ENCODE data around the gene LCE2D. TPM values are rescaled to one million over a fixed set of nuclear protein-coding genes. Genes with fewer than 3 reads are reported as not detected.

Gene LCE2D
- total RNA-seq, 1 experiment from 2014 or later, result not detected

GRCh38 chr1:152643945-152644344 is 19.2 kb upstream of the LCE2D start:
- ChIA-PET CTCF (no interaction called here), POLR2A (no interaction called here)
- intact Hi-C loops (cut with micrococcal nuclease), result no loop called here

More at GRCh38 chr1:152643945-152644344, 19.2 kb upstream of the LCE2D start:
- no peaks in the 10 kb centered on the region for H3K79me2 ChIP-seq (ENCODE audit: insufficient read depth, low read length)
- no TSS peak for BruUV-seq (replicated peaks)
- no peak overlapping the region for H3K9ac ChIP-seq (ENCODE audit: low read length)
- H2AFZ ChIP-seq (ENCODE audit: low read depth, low read length, poor library complexity, severe bottlenecking), result no peak overlapping the region
- ATAC-seq (no peak), DNase-seq (ENCODE audit: low read depth, low spot score) (no peak)
- H3K36me3 ChIP-seq (ENCODE audit: control insufficient read depth in 1 of 2, insufficient read depth in 2 of 2, low read length in 2 of 2), result no peaks in the 10 kb centered on the region
- H4K20me1 ChIP-seq (ENCODE audit: insufficient read depth), result no peaks in the 10 kb centered on the region
- H3K27me3 ChIP-seq (ENCODE audit: insufficient read depth, low read length), result peaks cover 33% of the 10 kb centered on the region
- RAD21 ChIA-PET (ENCODE audit: low non-redundant PET in 1 of 2, low total read pairs in 2 of 2, uncharacterized antibody in 2 of 2, unreplicated experiment in 2 of 2), result no interaction called here
- no peaks in the 10 kb centered on the region for H3K9me2 ChIP-seq (ENCODE audit: insufficient read depth)
- no peaks in the 10 kb centered on the region for H3K9me3 ChIP-seq (ENCODE audit: control insufficient read depth in 1 of 2, insufficient read depth in 1 of 2, low read depth in 1 of 2, low read length in 2 of 2)
- TF ChIP-seq FOSL1 (IDR thresholded peaks at IDR 0.05; ENCODE audit: low read depth) (no peak), SP1 (IDR thresholded peaks at IDR 0.05; ENCODE audit: low read depth) (no peak), ATF3 (IDR thresholded peaks at IDR 0.05) (no peak), ZNF274 (IDR thresholded peaks at IDR 0.05; ENCODE audit: low read depth, low read length) (no peak), ZFX (IDR thresholded peaks at IDR 0.05) (no peak), EGR1 (IDR thresholded peaks at IDR 0.05; ENCODE audit: low read depth) (no peak), MAX (IDR thresholded peaks at IDR 0.05) (no peak), SRF (IDR thresholded peaks at IDR 0.05; ENCODE audit: low read depth) (no peak), CTCF (IDR thresholded peaks at IDR 0.05 in 2 of 3, conservative IDR thresholded peaks at IDR 0.05 in 1 of 3; ENCODE audit: borderline replicate concordance in 1 of 3, insufficient read depth in 1 of 3, low read depth in 2 of 3, low read length in 2 of 3) (no peak), ELF1 (IDR thresholded peaks at IDR 0.05; ENCODE audit: borderline replicate concordance, low read depth) (no peak), EZH2 (IDR thresholded peaks at IDR 0.05) (no peak), JUND (IDR thresholded peaks at IDR 0.05) (no peak), RAD21 (IDR thresholded peaks at IDR 0.05; ENCODE audit: low read depth) (no peak), CBX3 (IDR thresholded peaks at IDR 0.05; ENCODE audit: low read depth) (no peak), EZH2phosphoT487 (IDR thresholded peaks at IDR 0.05; ENCODE audit: borderline replicate concordance) (no peak), ZBTB33 (IDR thresholded peaks at IDR 0.05; ENCODE audit: extremely low read depth, insufficient replicate concordance, low read length) (no peak)
- no peak overlapping the region for H3K4me2 ChIP-seq (ENCODE audit: low read length)
- no peak overlapping the region for H3K27ac ChIP-seq (ENCODE audit: low read depth, low read length)
- H3K4me1 ChIP-seq (ENCODE audit: control insufficient read depth in 1 of 2, insufficient read depth in 2 of 2, low read length in 2 of 2), result no peaks in the 10 kb centered on the region
- no peak overlapping the region for H3K4me3 ChIP-seq (replicated peaks in 1 of 2; ENCODE audit: low read depth in 1 of 2, low read length in 2 of 2)

Data from HCT116 (cell line).